Inflammatory macrophage treated with lipopolysaccharide for 1 hour (primary cell): ENCODE measurements around the gene FAM50B.
A peak's percentile ranks its signal among the peaks of the same experiment; 100 is the strongest.

ENCODE experiments used
- DNase-seq, 2 donors: peaks; one replicate each; pipeline ENCODE4 v3.0.0-alpha.2; 2020 to 2022

The FAM50B gene, protein sequence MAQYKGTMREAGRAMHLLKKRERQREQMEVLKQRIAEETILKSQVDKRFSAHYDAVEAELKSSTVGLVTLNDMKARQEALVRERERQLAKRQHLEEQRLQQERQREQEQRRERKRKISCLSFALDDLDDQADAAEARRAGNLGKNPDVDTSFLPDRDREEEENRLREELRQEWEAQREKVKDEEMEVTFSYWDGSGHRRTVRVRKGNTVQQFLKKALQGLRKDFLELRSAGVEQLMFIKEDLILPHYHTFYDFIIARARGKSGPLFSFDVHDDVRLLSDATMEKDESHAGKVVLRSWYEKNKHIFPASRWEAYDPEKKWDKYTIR

DNA sequence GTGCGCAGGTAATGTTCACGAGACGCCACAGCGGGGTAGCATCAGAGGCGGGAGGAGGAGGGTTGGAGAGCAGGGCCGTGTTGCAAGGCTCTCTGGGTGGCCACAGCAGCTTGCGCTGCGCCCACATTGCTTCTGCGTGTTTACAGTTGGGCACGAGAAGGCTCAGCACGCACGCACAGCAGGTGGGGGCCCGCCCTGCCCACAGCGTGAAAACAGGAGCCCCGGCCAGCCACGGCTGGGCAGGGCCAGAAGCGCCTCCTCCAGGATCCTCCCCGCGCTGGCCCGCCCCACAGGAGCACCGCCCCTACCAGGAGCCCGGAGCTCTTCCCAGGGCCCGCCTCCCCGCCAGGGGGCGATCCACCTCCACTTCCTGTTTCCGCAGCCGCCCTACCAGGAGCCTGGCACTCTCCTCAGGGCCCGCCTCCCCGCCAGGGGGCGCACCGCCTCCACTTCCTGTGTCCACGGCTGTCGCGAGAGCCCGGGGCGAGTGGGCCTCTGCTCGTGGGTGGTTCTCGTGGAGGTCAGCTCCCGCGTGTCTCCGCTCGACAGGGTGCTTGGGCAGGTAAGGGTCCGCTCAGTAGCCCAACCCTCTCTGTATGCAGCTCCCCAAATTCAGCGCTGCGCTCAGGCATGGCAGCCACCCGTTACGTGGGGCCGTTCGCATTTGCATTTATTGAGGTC, at the start of gene FAM50B:
Gene FAM50B (plus strand): TSS at position 449 of the 681 bp plus-strand sequence. CDS start 439 bp downstream, outside the sequence.
- DNase-seq: peak; percentile 78 to 96

GRCh38 chr6:3799719-3800118, 49.5 kb upstream of the FAM50B start:
- no peak for DNase-seq

GRCh38 chr6:3800850-3801591, 48.2 kb upstream of the FAM50B start:
- no peak for DNase-seq

DNA sequence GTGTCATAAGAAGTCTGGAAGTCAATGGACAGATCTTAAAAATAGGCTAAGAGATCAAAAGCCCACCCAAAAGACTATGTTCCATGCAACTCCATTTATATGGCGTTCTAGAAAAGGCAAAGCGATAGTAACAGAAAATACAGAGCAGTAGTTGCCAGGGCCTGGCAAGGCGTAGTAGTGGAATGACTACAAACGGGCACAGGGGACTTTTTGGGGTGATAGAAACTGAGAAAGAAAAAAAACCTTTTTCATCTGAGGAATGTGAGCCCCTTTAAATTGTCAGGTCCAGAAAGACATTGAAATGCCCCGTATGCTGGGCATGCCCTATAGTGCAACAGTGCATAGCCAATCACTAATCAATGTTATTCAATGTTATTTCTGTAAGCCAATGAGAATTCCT, 47.2 kb upstream of the FAM50B start:
- DNase-seq: no peak

GRCh38 chr6:3803627-3804468, 45.3 kb upstream of the FAM50B start:
- peak in 1 of 2 donors; percentile 61 for DNase-seq

GRCh38 chr6:3804964-3805363, 44.2 kb upstream of the FAM50B start:
- DNase-seq: no peak

DNA sequence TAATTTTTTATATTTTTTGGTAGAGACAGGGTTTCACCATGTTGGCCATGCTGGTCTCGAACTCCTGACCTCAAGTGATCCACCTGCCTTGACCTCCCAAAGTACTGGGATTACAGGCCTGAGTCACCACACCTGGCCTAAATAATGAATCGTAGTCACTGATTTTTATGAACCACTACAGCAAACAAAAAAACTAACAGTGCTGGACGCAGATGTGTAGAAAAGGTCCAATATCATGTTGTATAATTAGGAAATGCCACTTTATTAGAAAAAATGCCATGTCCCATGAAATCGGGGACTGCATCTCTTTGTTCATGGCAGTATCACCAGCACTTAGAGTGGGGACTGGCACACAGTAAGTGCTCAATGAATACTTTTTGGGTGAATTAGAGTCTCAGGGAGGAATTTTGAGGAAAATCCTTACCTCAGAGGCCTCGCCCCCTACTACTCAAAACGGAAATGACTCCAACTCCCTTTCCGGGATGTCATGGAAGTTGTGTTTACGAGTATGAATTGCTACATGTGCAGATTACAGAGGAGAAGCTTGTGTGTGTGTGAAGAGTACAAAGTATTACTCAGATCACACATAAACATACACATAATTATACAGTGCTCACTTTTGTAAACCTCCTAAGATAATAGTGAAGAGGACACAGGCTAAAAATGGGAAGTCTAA, 43.6 kb upstream of the FAM50B start:
- DNase-seq: no peak

- DNase-seq: no peak
These were observed 42.8 kb upstream of the FAM50B start for GRCh38 chr6:3806169-3806922.

DNA sequence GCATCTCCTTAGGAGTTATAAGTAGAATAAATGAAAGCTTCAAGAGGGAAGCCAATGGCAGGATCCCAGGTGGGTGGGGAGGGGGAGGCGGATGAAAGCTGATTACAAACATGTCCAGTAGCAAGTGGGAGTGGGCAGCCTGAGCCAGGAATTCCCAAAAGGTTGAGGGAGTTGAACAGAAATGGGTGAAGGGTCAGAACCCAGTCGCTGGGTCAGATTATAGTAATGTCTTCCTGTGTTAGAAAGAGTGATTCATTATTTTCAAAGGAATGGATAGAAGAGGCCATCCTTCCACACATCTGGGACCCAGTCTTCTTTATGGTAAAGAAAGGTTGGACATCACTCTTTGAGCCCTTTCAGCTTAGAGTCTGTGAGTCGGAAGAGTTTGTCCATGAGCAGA, 41.0 kb upstream of the FAM50B start:
- DNase-seq: peak in 1 of 2 donors; percentile 4

DNA sequence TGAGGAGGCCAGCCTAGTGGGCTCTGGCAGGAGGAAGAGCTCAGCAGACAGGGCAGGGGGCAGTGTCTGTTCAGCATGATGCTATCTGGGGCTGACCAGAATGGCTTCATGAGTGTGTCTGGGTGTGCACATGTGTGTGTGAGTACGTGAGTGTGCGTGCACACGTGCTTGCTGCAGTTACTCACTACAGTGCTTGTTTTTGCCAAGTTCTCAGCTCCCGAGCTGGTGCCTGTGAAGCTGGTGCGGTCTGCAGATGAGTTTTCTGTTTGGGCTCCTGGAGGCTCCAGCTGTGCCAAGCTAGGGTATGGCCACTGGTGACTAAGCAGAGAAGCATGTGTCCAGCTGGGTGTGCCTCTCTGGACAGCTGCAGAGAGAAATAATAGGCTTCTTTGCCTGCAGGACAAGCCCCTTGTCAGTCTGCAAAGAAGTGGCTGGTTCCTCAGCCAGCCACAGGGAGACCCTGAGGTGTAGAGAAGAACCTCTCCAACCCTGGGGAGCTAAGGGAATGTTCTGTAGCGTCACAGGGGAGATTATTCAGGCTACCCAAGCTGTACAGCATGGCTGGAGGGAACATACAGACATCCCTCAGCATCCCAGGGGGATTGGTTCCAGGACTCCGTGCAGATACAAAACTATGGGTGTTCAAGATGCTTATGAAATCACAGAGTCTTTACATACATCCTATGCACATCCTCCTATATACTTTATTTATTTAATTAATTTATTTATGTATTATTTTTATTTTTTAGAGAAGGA, 40.2 kb upstream of the FAM50B start:
- DNase-seq: no peak

- DNase-seq: no peak
These were observed 39.7 kb upstream of the FAM50B start for GRCh38 chr6:3809515-3809891.

- DNase-seq: no peak
These were observed 39.2 kb upstream of the FAM50B start for GRCh38 chr6:3809982-3810381.

- no peak for DNase-seq
These were observed 38.0 kb upstream of the FAM50B start for GRCh38 chr6:3811191-3811590.

DNA sequence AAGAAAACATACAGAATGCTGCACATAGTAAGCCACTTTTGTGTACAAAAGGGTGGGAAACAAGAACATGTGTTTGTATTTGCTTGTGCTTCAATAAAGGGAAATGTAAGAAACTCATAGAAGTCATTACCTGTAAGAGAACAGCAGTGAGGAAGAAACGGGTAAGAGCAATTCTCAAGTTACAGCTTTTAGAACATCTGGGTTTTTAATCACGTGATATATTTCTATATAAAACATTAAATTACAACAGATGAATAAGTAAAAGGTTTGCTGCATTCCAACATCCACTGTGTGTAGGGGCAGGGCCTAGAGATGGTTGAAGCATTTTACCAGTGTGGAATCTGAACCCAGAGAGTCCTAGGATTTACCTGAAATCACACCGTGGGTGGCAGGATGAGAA, 36.6 kb upstream of the FAM50B start:
- no peak for DNase-seq

- DNase-seq: peak; percentile 54 to 77
These were observed 35.9 kb upstream of the FAM50B start for GRCh38 chr6:3813150-3813780.

DNA sequence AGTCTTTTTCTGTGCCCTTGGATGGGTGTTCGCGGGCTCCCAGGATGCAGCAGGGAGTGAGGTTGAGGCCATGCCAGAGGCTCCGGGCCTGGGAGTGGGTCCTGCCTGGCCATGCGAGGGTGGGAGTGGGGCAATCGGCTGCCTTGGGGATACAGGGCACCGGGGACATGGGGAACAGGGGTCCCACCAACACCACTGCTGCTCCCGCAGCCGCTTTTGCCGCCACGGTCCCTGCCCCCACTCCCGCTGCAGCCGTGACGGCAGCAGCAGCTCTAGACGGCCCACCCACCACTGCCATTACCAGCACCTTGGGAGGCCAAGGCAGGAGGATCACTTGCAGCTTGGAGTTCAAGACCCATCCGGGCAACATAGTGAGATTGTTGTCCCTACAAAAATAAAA, 35.3 kb upstream of the FAM50B start:
- DNase-seq: no peak

DNA sequence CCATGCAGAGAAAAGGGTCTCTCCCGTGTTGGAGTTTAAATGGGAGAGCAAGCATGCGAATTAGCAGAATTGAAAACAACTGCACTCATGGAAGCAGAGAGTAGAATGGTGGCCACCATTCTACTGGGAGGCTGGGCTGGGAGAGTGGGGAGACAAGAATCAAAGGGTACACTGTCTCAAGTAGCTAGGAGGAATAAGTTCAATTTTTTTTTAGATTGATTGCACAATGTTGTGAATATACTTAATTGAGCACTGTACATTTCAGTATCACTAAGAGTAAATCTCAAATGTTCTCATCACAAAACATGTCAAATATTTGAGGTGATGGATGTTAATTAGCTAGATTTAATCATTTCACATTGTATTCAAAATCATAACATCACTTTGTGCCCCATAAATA, 34.6 kb upstream of the FAM50B start:
- DNase-seq: no peak

DNA sequence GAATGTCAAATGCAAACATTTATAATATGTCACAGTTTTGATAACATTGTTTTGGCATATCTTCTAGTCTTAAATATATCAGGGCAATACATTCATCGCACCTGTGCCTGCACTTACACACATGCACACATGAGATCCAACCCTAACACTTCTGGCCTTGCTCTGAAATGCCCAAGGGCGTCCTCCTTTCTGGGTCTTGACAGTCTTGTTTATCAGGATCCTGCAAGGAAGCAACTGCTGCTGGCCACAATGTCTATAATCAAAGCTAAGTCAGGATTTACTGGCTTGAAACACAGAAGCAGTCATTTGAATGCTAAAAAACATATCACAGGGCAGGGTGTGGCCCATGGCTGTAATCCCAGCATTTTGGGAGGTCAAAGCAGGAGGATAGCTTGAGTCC, 32.9 kb upstream of the FAM50B start:
- no peak for DNase-seq

- DNase-seq: no peak
These were observed 29.7 kb upstream of the FAM50B start for GRCh38 chr6:3819161-3820110.
